Measurements from ENCODE around the gene SEMA6C. TPM values are rescaled to one million over a fixed set of nuclear protein-coding genes. Genes with fewer than 3 reads are reported as not detected.

Gene SEMA6C
- polyA plus RNA-seq, 3 donors: 0.39 to 1.4 (median 0.97) TPM

GRCh38 chr1:151167116-151167515, 20.7 kb upstream of the SEMA6C start:
- Histone ChIP-seq H3K4me1 (ENCODE audit: control insufficient read depth in 1 of 2, insufficient read depth in 2 of 2, low read length in 2 of 2) (peaks cover 20 to 21% of the 10 kb centered on the region in 2 donors), H3K4me3 (replicated peaks in 1 of 3; ENCODE audit: low read depth in 2 of 3, low read length in 3 of 3) (peak overlapping the region in 1 of 3 experiments; percentile 91), H3K27me3 (ENCODE audit: control insufficient read depth in 2 of 2, insufficient read depth in 2 of 2, low read length in 2 of 2) (no peaks in the 10 kb centered on the region), H3K9me3 (replicated peaks in 1 of 2; ENCODE audit: control insufficient read depth in 1 of 2, insufficient read depth in 1 of 2, low read length in 2 of 2) (no peaks in the 10 kb centered on the region), H2AFZ (ENCODE audit: insufficient read depth, low read depth, low read length, poor library complexity, severe bottlenecking) (peak overlapping the region; percentile 88), H3K9ac (ENCODE audit: insufficient read depth, low read length, poor library complexity, severe bottlenecking) (no peak overlapping the region), H3K4me2 (replicated peaks; ENCODE audit: extremely low read depth, low read length, poor library complexity, severe bottlenecking) (peak overlapping the region; percentile 96), H3K27ac (ENCODE audit: low read depth in 1 of 2, low read length in 2 of 2) (no peak overlapping the region), H4K20me1 (ENCODE audit: insufficient read depth, low read length) (peaks cover 35% of the 10 kb centered on the region), H3K79me2 (ENCODE audit: insufficient read depth, low read length) (peaks cover 29% of the 10 kb centered on the region), H3K36me3 (replicated peaks in 1 of 2; ENCODE audit: control insufficient read depth in 1 of 2, insufficient read depth in 2 of 2, low read length in 2 of 2) (peaks cover 56 to 75% of the 10 kb centered on the region in 2 donors)
- Mint-ChIP-seq H3K4me1 (peaks cover 36% of the 10 kb centered on the region), H3K27ac (peak overlapping the region in 3 of 7 donors; percentile 12 to 95 (median 40)), H3K9me3 (no peaks in the 10 kb centered on the region), H3K36me3 (peaks cover 54 to 70% of the 10 kb centered on the region in 2 donors), H3K4me3 (peak overlapping the region; percentile 95 to 97), H3K27me3 (ENCODE audit: low read depth in 3 of 3) (peaks cover 0 to 1% (median 0%) of the 10 kb centered on the region in 3 donors)
- 83% methylated on average over 1 of the region's 6 CpGs for WGBS (ENCODE audit: insufficient coverage)
- no peak for TF ChIP-seq CTCF (IDR thresholded peaks at IDR 0.05)
- intact Hi-C loops (cut with micrococcal nuclease): loop anchor here (2.0 to 10.0 kb wide), 4 partner anchors 34 to 445 kb away; partner anchors contain the start of genes MINDY1 (in 2 of the 2), PRUNE1 (in 2 of the 2) and SNX27 (in 1 of the 2)
- no peak for DNase-seq

GRCh38 chr1:151166505-151166956, 20.1 kb upstream of the SEMA6C start:
- H3K36me3 Mint-ChIP-seq: peaks cover 59 to 70% of the 10 kb centered on the region in 2 donors
- Histone ChIP-seq H3K27me3 (ENCODE audit: control insufficient read depth in 2 of 2, insufficient read depth in 2 of 2, low read length in 2 of 2) (no peaks in the 10 kb centered on the region), H3K36me3 (replicated peaks in 1 of 2; ENCODE audit: control insufficient read depth in 1 of 2, insufficient read depth in 2 of 2, low read length in 2 of 2) (peaks cover 55 to 75% of the 10 kb centered on the region in 2 donors), H3K79me2 (ENCODE audit: insufficient read depth, low read length) (peaks cover 35% of the 10 kb centered on the region), H3K9me3 (replicated peaks in 1 of 2; ENCODE audit: control insufficient read depth in 1 of 2, insufficient read depth in 1 of 2, low read length in 2 of 2) (no peaks in the 10 kb centered on the region), H2AFZ (ENCODE audit: insufficient read depth, low read depth, low read length, poor library complexity, severe bottlenecking) (peak overlapping the region; percentile 88), H3K4me2 (replicated peaks; ENCODE audit: extremely low read depth, low read length, poor library complexity, severe bottlenecking) (peak overlapping the region; percentile 96), H3K9ac (ENCODE audit: insufficient read depth, low read length, poor library complexity, severe bottlenecking) (peak overlapping the region; percentile 71), H3K4me1 (ENCODE audit: control insufficient read depth in 1 of 2, insufficient read depth in 2 of 2, low read length in 2 of 2) (peaks cover 23 to 26% of the 10 kb centered on the region in 2 donors), H3K27ac (ENCODE audit: low read depth in 1 of 2, low read length in 2 of 2) (peak overlapping the region; percentile 56 to 83), H3K4me3 (replicated peaks in 1 of 3; ENCODE audit: low read depth in 2 of 3, low read length in 3 of 3) (peak overlapping the region; percentile 71 to 91 (median 81)), H4K20me1 (ENCODE audit: insufficient read depth, low read length) (peaks cover 41% of the 10 kb centered on the region)
- peaks cover 0 to 1% (median 0%) of the 10 kb centered on the region in 3 donors for H3K27me3 Mint-ChIP-seq (ENCODE audit: low read depth in 3 of 3)
- no peaks in the 10 kb centered on the region for H3K9me3 Mint-ChIP-seq
- peaks cover 41% of the 10 kb centered on the region for H3K4me1 Mint-ChIP-seq
- intact Hi-C loops (cut with micrococcal nuclease): loop anchor here (2.0 to 10.0 kb wide), 4 partner anchors 34 to 446 kb away; partner anchors contain the start of genes MINDY1 (in 2 of the 2), PRUNE1 (in 2 of the 2) and SNX27 (in 1 of the 2)
- peak overlapping the region; percentile 89 to 95 (median 93) for H3K27ac Mint-ChIP-seq
- WGBS (ENCODE audit: insufficient coverage): 0% methylated on average over 7 of the region's 15 CpGs
- no peak for TF ChIP-seq CTCF (IDR thresholded peaks at IDR 0.05)
- H3K4me3 Mint-ChIP-seq: peak overlapping the region; percentile 95 to 97
- peak in 1 of 3 donors; percentile 21 for DNase-seq

Data from CD14-positive monocyte (primary cell).